Activated CD4-positive, alpha-beta T cell treated with anti-CD3 and anti-CD28 coated beads, Interleukin-2, Interleukin-6, amounts not matched to agents 100 ng/mL and 50 ng/mL, durations not matched to agents 16 hours and 8 hours (primary cell): ENCODE measurements around the gene LYVE1.

Experiments
- DNase-seq: peaks from one replicate; pipeline ENCODE4 v3.0.0-alpha.2; 2020

The LYVE1 gene

DNA sequence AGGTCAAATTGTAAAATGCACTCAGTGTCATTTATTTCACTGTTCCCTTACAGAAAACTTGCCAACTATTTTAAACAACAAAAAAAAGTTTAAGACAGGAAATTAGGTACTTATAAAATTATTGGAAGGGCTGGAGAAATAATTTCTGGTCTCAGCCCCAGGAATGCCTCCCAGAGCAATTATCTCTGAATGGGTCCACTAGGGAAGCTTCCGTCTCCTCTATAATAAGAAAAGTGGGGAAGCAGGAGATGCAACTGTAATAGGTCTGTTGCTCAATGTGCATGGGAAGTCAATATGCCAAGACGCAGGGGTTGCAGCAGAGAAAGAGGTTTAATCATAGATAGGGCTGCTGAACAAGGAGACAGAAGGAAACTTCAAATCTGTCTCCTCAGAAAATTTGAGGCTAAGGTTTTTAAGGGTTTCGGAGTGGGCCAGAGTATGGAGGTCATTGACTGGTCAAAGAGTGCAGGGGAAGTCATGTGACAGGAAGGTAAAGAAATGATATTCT, 16.6 kb downstream of the LYVE1 start:
- DNase-seq: no peak

DNA sequence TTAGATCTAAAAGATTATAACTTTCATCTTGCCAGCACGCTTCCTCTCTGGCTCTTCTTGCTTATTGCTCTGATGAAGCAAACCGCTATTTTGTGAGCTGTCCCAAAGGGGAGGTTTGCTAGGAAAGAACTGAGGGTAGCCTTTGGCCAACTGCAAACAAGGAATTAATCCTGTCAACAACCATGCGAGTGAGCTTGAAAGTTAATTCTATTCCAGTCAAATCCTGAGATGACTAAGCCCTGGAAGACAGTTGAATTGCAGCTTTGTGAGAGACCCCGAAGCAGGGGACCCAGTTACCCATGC, 17.2 kb downstream of the LYVE1 start:
- no peak for DNase-seq

DNA sequence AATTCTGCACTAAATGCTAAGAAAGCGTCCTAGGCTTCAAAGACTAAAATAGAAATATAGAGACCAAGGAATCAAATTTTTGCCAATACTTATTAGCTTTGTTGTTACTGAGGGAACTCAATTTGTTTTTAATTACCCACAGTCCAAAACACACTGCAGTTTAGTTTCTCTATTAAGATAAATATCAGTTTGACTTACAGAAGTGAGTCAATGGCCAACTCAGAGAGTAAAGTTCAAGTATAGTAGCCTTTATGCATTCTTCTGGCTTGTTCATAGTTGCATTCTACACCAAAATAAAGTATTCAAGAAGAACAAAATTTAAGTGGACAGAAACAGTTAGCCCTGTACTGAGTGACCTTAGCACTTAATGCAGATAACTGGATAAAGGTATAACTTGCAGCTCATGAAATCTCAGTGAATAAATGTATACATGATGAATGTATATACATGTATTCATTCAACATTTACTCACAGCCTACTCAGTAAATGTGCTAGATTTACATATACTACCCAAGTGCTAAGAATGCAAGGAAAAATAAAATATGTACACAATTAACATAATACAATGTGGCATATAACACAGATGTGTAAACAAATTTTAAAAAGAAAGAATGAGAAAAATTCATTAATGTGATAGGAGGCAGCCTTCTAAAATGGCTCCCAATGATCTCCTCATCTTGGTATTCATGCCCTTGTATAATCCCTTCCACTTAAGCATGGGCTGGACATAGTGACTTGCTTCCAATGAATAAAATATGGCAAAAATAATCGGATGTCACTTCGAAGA, 17.8 kb downstream of the LYVE1 start:
- DNase-seq: no peak

DNA sequence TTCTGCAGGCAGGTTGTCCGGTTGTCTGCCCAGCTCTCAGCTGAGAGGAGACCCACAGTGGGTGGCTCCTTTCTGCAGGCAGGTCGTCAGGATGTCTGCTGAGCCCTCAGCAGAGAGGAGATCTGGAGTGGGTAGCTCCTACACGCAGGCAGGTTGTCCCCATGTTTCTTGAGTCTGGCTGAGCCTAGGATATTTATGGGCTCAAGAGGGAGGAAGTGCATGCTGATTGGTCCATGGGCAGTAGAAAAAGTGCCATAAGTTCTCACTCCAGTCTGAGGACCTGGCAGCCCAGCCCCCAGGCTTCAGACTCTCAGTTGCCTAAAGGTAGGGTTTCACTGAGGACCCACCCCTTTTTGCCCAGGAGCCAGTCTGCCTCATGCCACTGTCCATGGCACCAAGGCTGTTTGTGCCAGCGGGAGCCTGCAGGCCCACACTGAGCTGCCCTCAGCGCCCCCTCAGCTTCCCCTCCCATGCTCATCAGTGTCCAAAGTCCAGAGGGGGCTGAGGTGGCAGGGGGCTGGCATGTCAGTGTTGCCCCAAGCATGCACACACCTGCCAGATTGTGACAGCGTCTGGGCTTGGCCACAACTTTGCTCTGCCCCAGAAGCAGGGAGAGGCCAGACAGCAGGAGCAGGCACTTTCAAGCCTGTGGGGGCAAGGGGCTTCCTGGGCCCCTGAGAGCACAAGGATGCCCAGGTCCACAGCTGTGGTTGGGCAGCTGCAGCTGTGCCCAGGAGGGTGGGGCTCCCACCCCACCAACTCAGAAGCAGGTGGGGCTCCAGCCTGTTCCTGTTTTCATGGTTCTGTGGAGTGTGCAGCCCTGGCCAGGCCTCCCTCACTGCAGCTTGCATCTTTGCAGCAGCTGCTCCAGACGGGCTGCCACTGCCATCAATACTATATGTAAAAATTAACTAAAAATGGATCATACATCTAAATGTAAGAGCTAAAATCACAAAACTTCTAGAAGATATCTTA, 23.7 kb downstream of the LYVE1 start:
- DNase-seq: no peak

DNA sequence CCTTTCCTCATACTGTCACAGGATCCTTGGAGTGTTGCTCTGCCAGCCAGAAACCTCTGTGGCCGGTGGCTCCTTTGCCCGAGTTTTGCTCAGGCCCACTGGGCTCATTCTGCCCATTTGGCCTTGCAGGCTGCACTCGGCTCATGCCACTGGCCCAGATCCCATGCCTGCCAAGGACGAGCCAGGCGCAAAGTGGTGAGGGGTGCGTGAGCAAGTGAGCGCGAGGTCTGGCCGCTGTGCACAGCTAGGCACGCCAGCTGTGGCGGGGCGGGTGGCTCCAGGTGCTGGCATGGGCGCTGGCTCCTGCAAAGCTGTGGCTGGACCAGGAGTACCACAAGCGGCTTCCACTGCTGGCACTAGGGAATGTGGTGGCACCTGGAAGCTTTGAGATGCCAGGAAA, 24.7 kb downstream of the LYVE1 start:
- DNase-seq: no peak

DNA sequence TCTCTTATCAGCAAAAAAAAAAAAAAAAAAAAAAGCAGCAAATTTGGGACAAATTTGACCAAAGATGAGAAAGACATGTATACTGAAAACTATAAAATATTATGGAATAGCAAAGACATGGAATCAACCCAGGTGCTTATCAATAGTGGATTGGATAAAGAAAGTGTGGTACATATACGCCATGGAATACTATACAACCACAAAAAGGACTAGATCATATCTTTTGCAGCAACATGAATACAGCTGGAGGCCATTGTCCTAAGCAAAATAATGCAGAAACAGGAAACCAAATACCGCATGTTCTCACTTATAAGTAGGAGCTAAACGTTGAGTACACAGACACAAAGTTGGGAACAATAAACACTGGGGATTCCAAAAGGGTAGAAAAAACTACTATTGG, 25.7 kb downstream of the LYVE1 start:
- no peak for DNase-seq

DNA sequence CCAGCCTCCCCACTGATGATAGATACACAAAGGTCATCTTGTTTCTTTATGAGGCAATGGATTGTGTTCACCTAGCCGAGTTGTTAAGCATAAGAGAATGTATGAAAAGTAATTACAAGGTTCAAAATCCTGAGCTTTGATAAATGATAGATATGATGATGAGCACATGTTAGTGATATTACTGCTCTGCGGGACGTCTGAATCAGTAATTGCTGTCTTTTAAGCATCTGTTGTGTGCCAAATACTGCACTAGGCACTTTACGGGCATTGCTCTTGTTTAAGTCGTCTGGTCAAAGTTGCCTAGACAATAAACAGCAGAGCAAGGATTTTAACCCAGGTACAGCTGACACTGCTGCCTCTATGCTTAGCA, 26.9 kb downstream of the LYVE1 start:
- no peak for DNase-seq

DNA sequence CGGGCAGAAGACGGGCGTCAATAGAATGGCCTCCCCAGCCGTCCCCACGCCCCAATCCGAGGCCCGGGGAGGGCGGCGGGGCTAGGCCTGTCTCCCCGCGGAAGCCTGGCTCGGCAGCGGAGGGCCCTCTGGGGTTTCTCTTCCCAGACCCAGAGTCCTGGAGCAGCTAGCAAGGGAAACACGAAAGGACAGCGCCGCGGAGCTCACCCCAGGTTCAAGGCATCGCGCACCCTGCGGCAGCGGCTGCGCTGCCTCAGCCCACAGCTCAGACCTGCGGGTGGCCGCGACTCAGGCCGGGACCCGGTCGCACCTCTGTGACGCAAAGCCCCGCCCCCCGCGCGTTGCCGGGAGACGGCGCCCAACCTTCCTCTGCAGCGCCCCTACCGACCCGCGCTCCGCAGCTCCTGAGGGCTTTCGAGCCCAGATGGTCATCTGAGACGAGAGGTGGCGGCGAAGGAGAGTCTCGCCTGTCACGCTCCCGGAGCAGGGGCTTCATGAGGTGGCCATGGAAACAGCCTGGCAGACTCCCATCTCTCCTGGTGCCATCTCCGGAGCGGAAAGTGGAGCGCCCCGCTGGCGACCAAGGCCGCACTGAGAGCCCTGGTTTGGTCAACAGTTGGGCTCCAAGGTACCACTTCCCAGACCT, 27.4 kb downstream of the LYVE1 start, which contains the start of gene RNF141:
Gene RNF141 (minus strand): TSS at position 273 of the 646 bp plus-strand sequence. CDS start 7,029 bp downstream, outside the sequence.
- DNase-seq: peak; percentile 97

DNA sequence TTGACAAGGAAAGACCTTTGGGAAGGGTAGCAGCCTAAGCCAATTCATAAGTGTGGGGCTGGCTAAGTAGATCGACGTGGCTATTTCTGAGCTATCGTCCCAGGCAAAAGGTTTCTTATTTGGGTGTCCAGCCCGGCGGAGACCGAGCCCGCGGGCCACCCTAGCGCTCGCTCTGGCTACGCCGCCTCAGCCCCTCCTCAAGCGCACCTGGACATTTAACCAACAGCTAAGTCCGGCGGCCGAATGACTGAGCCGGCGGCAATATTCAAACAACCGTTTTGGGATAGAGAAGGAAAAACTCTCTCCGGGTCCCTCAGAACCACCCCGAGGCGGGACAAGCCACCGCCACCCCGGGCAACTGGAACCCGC, 27.9 kb downstream of the LYVE1 start:
- no peak for DNase-seq

DNA sequence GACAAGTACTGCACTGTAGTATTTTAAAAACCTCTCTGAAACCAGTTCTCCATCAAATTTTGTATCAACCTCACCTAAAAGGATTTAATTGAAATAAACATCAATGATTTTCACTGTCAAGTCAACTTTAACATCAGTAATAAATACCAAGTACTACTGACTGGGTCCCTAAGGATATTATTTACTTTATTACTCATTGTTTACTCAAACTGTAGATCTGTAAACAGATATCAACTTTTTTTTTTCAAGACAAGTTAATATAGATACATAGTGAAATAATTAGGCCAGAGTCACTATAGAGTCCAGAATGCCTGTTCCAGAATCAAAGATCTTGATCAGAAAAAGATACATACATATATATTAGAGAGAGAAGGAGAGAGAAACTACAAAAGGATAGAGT, 29.1 kb downstream of the LYVE1 start:
- DNase-seq: no peak

DNA sequence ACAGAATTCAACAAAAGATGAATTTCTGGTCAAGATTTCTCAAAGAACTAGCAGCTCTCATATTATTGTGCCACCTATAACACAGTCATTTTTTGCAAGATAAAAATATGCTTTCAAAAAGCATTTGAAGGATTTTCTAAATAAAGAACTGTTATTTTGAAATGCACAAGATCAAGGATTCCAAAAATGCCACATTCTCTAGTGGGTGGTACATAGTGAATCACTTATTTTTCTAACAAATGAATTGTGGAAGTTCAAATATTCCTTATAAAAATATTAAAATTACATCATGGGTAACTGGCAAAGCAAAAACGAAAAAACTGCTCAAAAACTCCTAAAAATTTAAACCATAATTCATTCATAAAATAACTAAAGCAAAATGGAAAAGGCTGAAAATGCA, 29.5 kb downstream of the LYVE1 start:
- no peak for DNase-seq

DNA sequence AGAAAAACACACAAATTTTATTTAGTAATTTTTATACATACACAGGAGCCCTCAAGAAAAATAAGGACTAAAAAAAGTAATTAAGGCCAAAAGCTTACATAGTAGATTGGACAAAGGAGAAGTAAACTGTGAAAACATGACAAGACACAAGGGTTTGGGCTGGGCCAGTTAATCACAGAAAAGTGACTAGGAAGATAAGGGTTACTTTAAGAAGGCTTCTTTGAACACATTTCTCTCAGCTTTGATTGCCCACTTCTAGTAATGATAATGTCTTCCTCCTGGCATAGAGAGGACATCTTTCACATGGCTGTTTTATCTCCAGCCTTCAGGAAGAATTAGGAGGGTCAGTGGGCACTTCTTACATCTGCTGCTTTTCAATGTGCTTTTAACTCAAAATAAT, 30.9 kb downstream of the LYVE1 start:
- DNase-seq: no peak

DNA sequence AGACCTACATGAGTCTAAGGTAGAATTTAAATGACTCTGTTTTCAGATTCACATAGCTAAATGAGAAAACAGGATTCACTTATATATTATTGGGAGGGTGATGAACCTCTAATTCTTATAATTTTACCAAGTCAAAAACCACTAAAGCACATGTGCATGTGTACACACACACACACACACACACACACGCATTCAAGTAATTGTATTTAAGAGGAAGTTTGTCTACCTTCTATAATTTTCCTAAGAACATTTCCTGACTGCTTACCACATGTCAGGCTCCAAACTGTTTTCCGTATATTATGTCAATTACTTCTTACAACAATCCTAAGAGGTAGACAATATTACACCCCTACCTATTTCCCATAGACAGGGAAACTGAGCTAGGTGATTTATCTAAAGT, 34.1 kb downstream of the LYVE1 start:
- no peak for DNase-seq

DNA sequence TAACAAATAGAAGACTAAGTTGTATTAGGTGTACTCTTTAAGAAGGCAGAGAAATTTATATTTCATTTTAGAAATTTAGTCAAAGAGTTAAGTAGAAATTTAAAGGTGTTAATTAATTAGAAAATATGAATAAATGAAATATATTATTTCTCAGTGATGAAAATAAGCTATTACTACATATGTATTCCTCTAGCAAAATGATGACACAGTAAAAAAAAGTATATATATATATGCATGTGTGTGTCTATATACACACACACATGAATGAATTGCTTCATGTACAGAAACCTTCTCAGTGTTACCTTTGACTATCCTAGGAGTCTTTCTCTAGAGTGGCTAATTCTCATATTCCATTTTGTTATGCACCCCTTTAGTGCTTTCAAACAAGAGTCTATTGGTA, 35.1 kb downstream of the LYVE1 start:
- no peak for DNase-seq

DNA sequence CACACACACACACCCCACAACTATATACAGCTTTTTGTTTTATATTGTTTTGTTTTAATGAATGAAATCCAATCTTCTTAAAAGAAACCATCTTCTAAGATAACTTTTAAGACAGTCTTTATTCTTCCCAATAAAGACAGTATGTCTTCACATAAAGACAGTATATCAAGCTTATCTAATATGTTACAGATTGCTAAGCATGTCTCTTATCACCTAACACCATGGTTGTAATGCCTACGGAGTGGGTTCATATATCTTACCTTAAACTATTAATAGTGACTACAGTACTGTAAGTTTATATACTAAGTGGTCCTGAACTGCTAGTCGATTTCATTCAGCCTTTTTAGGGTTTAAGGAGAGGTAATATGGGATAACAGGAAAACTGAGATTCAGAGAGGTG, 35.9 kb downstream of the LYVE1 start:
- DNase-seq: no peak

DNA sequence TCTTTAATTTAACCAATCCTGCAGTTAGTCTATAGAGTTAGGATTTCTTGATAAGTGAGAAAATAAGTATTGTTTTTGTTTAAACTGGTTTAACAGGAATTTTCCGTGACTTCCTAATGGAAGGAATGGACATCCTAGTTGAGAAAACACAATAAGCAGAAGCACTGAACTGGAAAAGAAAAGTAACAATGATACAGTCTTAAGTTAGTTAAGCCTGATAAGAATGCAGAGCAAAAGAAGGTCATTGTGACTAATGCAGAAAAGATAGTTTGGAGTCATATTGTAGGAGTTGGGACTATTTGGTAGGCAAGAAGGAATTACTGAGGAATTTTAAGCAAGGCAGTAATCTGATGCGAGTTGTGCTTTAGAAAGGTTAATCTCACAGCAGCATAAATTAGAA, 39.2 kb downstream of the LYVE1 start:
- no peak for DNase-seq

DNA sequence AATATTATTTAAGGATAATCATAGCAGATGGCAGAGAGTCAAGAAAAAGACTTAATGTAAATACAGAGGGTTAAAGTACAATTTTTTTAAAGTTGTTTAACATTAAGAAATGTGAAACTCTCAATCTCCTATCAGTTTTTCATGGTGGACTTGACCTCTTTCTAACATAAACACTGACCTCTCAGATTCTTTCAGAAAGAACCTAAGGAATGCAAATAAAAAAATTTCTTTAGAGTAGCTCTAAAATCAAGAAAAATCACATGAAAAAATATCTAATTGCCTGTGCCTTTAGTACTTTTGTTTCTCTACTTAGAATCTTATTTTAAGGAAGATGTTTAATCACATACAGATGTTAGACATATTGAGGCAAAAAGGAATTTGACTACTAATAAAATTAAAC, 40.3 kb downstream of the LYVE1 start:
- DNase-seq: no peak

DNA sequence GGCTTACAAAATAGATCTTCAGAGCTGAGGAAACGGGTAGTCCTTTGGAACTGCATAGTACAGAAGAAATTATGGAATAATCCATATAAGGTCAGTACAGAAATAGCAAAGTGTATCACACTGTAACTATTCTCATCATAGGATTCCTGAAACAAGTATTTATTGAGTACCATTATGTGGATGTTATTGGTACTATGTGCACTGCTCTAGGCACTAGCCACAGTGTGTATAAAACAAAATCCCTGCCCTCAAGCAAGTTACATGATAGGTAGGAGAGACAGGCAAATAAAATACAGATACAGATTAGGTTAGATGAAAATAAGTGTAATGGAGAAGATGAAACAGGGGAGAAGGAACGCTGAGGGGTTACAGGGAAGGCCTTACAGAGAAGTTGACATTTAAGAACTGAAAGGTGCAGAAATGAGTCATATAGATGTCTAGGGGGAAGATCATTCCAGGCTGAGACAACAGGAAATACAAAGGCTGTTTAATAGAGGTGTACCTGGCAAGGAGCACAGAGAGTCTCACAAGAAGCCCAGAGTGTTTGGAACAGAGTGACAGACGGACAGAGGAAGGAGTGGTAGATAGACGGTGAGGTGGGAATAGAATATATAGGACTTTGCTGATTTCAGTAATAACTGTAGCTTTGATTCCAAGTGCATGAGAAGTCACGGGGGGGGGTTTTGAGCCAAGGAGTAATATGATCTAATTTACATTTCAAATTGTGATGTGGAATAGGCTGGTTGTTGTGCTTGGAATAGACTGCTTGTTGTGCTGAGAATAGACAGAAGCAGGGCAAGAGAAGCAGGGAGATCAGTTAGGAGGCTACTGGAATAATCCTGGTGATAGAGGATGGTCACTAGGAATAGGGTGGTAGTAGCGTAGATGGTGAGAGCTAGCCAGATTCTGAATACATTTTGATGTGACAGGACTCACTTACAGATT, 41.2 kb downstream of the LYVE1 start:
- DNase-seq: peak; percentile 29

DNA sequence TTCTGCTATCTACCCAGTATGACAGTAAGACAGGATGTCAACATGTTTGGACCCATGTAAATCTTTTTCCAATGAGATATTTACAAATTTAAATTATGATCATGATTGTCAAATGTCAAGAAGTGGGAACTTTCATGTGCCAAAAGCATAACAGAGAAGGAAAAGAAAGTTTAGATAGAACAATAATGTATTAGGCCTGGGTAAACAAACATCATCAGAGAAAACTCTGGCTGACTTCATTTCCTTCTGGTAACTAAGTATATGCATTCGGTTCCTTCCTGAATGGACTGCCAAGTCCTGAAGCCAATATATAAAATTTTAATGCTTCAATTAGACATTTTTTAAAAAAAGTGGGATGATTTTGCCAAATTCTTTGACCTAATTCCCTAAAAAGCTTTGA, 44.0 kb downstream of the LYVE1 start:
- DNase-seq: no peak

DNA sequence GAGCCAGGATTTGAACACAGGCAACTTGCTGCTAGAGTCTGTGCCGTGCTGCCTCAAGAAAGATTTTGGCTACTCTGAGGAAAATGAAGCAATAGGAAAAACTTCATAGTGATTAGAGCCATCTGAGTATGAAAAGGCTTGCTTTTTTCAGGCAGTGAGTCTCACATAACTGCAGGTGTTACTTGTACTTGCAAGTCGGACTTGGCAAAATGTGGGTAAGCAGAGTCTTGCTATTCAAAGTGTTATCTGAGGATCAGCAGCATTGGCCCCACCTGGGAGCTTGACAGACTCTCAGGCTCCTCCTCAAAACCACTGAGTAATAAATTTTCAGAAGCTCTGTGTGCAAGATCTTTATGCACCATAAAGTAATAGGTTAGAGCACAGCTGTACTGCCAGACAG, 45.5 kb downstream of the LYVE1 start:
- no peak for DNase-seq

DNA sequence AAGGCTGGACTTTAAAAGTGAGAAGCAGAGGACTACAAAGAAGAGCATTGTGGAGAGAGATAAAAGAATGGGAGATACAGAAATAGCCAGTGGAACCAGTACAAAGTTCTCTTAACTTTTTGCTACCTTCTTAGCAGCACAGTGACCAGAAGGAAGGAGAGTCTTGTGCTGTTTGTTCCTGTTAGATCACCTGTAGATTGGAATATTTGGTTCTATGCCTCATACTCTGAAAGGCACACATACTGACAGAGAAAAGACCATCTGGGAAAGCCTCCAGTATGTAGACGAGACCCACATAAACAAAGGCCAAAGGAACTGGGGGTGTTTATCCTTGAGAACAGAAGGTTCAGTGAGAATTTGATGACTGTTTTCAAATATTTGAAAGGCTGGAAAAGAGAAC, 46.2 kb downstream of the LYVE1 start:
- DNase-seq: no peak

DNA sequence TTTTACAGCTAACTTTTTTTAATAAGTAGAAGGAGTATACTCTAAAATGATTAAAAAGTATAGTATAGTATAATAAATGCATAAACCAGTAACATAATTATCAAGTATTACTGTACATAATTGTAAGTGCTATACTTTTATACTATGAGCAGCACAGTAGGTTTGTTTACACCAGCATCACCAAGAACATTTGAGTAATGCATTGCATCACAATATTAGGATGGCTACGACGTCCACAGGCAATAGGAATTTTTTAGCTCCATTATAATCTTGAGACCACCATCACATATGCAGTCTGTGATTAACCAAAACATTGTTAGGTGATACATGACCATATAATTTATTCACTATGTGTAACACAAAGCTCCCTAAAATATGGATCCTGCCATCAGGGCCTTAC, 47.9 kb downstream of the LYVE1 start:
- no peak for DNase-seq

DNA sequence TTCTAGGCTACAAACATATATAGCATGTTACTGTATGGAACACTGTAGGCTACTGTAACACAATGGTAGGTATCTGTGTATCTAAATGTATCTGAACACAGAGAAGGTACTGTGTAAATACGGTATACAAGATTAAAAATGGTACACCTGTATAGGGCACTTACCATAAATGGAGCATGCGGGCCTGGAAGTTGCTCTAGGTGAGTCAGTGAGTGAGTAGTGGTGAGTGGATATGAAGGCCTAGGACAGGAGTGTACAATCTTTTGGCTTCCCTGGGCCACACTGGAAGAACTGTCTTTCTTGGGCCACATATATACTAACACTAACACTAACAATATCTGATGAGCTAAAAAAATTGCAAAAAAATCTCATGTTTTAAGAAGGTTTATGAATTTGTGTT, 48.8 kb downstream of the LYVE1 start:
- DNase-seq: no peak
